Neural cell (in vitro differentiated cells): ENCODE measurements around the gene PTPRA. TPM values are rescaled to one million over a fixed set of nuclear protein-coding genes. Genes with fewer than 3 reads are reported as not detected.

Experiments used
- H2AFZ ChIP-seq: fragments of 200-600, 300-800 bp; sonication (generic), shearing (Covaris generic); 2 replicates; pipeline ENCODE4 v1.6.0; 2014; ENCODE audit warnings: low read depth, mild to moderate bottlenecking, antibody characterized with exemption, low read length, moderate library complexity
- H3F3A ChIP-seq: fragments of 200-600 bp; shearing (Covaris generic); 2 replicates; pipeline ENCODE4 v1.6.1; 2016; ENCODE audit warnings: mild to moderate bottlenecking, moderate library complexity, mixed read lengths, antibody characterized with exemption, low read length; ENCODE audit not compliant: insufficient read depth, poor library complexity, severe bottlenecking
- H3K27ac ChIP-seq: fragments of 200-600, 300-800 bp; sonication (generic), shearing (Covaris generic); 2 replicates; pipeline ENCODE4 v1.5.1; 2014; ENCODE audit warnings: mild to moderate bottlenecking, low read length, moderate library complexity
- H3K27me3 ChIP-seq: fragments of 300-800, 200-600 bp; sonication (generic), shearing (Covaris generic); 2 replicates; pipeline ENCODE4 v1.6.0; 2014; ENCODE audit warnings: mild to moderate bottlenecking, low read depth, low read length, moderate library complexity; ENCODE audit not compliant: insufficient read depth
- H3K36me3 ChIP-seq: fragments of 300-800, 200-600 bp; sonication (generic), shearing (Covaris generic); 2 replicates; pipeline ENCODE4 v1.5.1; 2014; ENCODE audit warnings: mild to moderate bottlenecking, antibody characterized with exemption, low read length, moderate library complexity; ENCODE audit not compliant: insufficient read depth
- H3K4me2 ChIP-seq: fragments of 300-800, 200-600 bp; sonication (generic), shearing (Covaris generic); 2 replicates; pipeline ENCODE4 v1.6.0; 2014; ENCODE audit warnings: mild to moderate bottlenecking, low read length
- H3K4me3 ChIP-seq: fragments of 300-800, 200-600 bp; sonication (generic), shearing (Covaris generic); 2 replicates; pipeline ENCODE4 v1.5.1; 2014; ENCODE audit warnings: mild to moderate bottlenecking, low read length, moderate library complexity
- H3K79me2 ChIP-seq: fragments of 200-600 bp; shearing (Covaris generic); replicated peaks from 2 replicates; pipeline ENCODE4 v1.6.0; 2014; ENCODE audit warnings: mild to moderate bottlenecking, low read length, moderate library complexity; ENCODE audit not compliant: insufficient read depth
- H3K9ac ChIP-seq: fragments of 300-800, 200-600 bp; sonication (generic), shearing (Covaris generic); 2 replicates; pipeline ENCODE4 v1.6.1; 2016; ENCODE audit warnings: mild to moderate bottlenecking, low read length, mixed read lengths
- H3K9me2 ChIP-seq: fragments of 200-600 bp; shearing (Covaris generic); 2 replicates; pipeline ENCODE4 v1.6.1; 2016; ENCODE audit warnings: mild to moderate bottlenecking, low read length, mixed read lengths; ENCODE audit not compliant: insufficient read depth
- H3K9me3 ChIP-seq: fragments of 200-600, 300-800 bp; sonication (generic), shearing (Covaris generic); 2 replicates; pipeline ENCODE4 v1.6.1; 2016; ENCODE audit warnings: mild to moderate bottlenecking, mixed run types, low read length, moderate library complexity, mixed read lengths
- H4K20me1 ChIP-seq: fragments of 200-600 bp; shearing (Covaris generic); 2 replicates; pipeline ENCODE4 v1.6.1; 2016; ENCODE audit warnings: mild to moderate bottlenecking, mixed run types; ENCODE audit not compliant: insufficient read depth
- EP300 ChIP-seq: fragments of 450-650 bp; conservative IDR thresholded peaks from 2 replicates; pipeline ENCODE4 v1.6.1; 2014; ENCODE audit warnings: antibody characterized with exemption, mild to moderate bottlenecking, moderate library complexity; ENCODE audit not compliant: poor library complexity, severe bottlenecking
- EZH2 ChIP-seq: fragments of 200-600, 300-800 bp; shearing (Covaris generic), sonication (generic); IDR thresholded peaks from 2 replicates; pipeline ENCODE4 v1.6.1; 2014; ENCODE audit warnings: antibody characterized with exemption, low read length, borderline replicate concordance, mild to moderate bottlenecking; ENCODE audit not compliant: insufficient read depth, poor library complexity, severe bottlenecking
- MXI1 ChIP-seq: fragments of 450-650 bp; conservative IDR thresholded peaks from 2 replicates; pipeline ENCODE4 v1.6.1; 2014; ENCODE audit warnings: antibody characterized with exemption, mild to moderate bottlenecking; ENCODE audit not compliant: poor library complexity, severe bottlenecking
- POLR2AphosphoS5 ChIP-seq: IDR thresholded peaks from 2 replicates; pipeline ENCODE4 v1.6.1; 2012
- RAD21 ChIP-seq: fragments of 450-650 bp; conservative IDR thresholded peaks from 2 replicates; pipeline ENCODE4 v1.6.1; 2014; ENCODE audit warnings: antibody characterized with exemption, mild to moderate bottlenecking, moderate library complexity
- SMC3 ChIP-seq: fragments of 450-650 bp; conservative IDR thresholded peaks from 2 replicates; pipeline ENCODE4 v1.6.1; 2014; ENCODE audit warnings: antibody characterized with exemption, mild to moderate bottlenecking, moderate library complexity; ENCODE audit not compliant: poor library complexity
- TAF1 ChIP-seq: IDR thresholded peaks from 2 replicates; pipeline ENCODE4 v1.6.1; 2012; ENCODE audit warnings: low read depth
- polyA plus RNA-seq: library from polyadenylated mRNA; depleted of rRNA; stranded (reverse); fragments of >200 nt; gene quantifications from 2 replicates; pipeline ENCODE4 v1.2.3, GENCODE V29; 2014
- TF ChIP-seq, protein P1 (sequence below): IDR thresholded peaks from 2 replicates; pipeline ENCODE4 v1.6.1; 2012; ENCODE audit warnings: borderline replicate concordance
- TF ChIP-seq, protein P2 (sequence below): fragments of 450-650 bp; IDR thresholded peaks from 2 replicates; pipeline ENCODE4 v1.5.1; 2014; ENCODE audit warnings: antibody characterized with exemption, mild to moderate bottlenecking, moderate library complexity; ENCODE audit not compliant: poor library complexity, severe bottlenecking

Gene PTPRA
- polyA plus RNA-seq, 1 donor from 2014 or later, result 68.2 TPM

DNA sequence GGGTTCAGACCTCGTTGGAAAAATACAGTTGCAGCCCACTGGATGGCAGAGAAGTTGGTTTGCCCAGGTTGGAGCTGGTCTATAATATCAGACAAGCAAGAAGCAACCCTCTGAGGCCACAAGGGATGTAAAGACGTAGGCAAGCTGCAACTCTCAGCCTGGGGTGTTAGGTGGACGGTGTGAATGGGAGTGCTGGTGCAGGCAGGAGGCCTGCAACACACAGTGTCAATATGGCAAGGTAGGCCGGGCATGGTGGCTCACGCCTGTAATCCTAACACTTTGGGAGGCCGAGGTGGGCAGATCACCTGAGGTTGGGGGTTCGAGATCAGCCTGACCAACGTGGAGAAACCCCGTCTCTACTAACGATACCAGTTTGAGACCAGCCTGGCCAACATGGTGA is 22.2 kb upstream of the PTPRA start:
- Histone ChIP-seq H3K27me3 (no peaks in the 10 kb centered on the region), H3K27ac (no peak overlapping the region), H3K36me3 (no peaks in the 10 kb centered on the region), H3F3A (no peaks in the 10 kb centered on the region), H3K4me2 (no peak overlapping the region), H4K20me1 (no peaks in the 10 kb centered on the region), H3K79me2 (no peaks in the 10 kb centered on the region), H2AFZ (no peak overlapping the region), H3K9ac (no peak overlapping the region), H3K4me3 (no peak overlapping the region), H3K9me2 (no peaks in the 10 kb centered on the region), H3K9me3 (no peaks in the 10 kb centered on the region)
- TF ChIP-seq SMC3, result no peak
- no peak for TF ChIP-seq RAD21
- TF ChIP-seq, protein P1, sequence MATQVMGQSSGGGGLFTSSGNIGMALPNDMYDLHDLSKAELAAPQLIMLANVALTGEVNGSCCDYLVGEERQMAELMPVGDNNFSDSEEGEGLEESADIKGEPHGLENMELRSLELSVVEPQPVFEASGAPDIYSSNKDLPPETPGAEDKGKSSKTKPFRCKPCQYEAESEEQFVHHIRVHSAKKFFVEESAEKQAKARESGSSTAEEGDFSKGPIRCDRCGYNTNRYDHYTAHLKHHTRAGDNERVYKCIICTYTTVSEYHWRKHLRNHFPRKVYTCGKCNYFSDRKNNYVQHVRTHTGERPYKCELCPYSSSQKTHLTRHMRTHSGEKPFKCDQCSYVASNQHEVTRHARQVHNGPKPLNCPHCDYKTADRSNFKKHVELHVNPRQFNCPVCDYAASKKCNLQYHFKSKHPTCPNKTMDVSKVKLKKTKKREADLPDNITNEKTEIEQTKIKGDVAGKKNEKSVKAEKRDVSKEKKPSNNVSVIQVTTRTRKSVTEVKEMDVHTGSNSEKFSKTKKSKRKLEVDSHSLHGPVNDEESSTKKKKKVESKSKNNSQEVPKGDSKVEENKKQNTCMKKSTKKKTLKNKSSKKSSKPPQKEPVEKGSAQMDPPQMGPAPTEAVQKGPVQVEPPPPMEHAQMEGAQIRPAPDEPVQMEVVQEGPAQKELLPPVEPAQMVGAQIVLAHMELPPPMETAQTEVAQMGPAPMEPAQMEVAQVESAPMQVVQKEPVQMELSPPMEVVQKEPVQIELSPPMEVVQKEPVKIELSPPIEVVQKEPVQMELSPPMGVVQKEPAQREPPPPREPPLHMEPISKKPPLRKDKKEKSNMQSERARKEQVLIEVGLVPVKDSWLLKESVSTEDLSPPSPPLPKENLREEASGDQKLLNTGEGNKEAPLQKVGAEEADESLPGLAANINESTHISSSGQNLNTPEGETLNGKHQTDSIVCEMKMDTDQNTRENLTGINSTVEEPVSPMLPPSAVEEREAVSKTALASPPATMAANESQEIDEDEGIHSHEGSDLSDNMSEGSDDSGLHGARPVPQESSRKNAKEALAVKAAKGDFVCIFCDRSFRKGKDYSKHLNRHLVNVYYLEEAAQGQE, result no peak
- no peak for TF ChIP-seq EP300
- no peak for TF ChIP-seq MXI1
- no peak for TF ChIP-seq POLR2AphosphoS5

DNA sequence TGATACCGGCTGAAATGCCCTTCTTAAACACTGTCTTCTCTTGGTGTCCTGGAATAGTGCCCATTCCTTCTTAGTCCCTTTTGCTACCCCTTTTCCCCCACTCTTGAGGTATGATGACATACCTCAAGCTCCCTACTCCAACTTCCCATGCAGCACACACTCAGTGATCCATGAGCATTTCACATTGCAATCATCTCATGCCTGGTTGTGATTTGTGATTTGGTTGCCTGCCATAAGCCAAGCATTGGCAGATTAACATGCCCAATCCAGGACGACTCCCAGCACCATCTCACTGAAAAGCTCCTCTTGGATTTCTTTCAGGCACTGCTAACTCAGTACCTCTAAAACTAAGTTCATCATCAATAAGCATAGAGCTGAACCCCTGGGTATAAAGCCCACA is 14.7 kb upstream of the PTPRA start:
- no peaks in the 10 kb centered on the region for H3K36me3 ChIP-seq
- no peak for TF ChIP-seq MXI1
- H3K9me2 ChIP-seq, result no peaks in the 10 kb centered on the region
- no peak overlapping the region for H3K27ac ChIP-seq
- no peaks in the 10 kb centered on the region for H3F3A ChIP-seq
- H3K4me2 ChIP-seq, result no peak overlapping the region
- no peak overlapping the region for H3K4me3 ChIP-seq
- H3K79me2 ChIP-seq, result no peaks in the 10 kb centered on the region
- no peaks in the 10 kb centered on the region for H3K27me3 ChIP-seq
- H4K20me1 ChIP-seq, result no peaks in the 10 kb centered on the region
- no peak overlapping the region for H3K9ac ChIP-seq
- H2AFZ ChIP-seq, result no peak overlapping the region
- H3K9me3 ChIP-seq, result no peaks in the 10 kb centered on the region

DNA sequence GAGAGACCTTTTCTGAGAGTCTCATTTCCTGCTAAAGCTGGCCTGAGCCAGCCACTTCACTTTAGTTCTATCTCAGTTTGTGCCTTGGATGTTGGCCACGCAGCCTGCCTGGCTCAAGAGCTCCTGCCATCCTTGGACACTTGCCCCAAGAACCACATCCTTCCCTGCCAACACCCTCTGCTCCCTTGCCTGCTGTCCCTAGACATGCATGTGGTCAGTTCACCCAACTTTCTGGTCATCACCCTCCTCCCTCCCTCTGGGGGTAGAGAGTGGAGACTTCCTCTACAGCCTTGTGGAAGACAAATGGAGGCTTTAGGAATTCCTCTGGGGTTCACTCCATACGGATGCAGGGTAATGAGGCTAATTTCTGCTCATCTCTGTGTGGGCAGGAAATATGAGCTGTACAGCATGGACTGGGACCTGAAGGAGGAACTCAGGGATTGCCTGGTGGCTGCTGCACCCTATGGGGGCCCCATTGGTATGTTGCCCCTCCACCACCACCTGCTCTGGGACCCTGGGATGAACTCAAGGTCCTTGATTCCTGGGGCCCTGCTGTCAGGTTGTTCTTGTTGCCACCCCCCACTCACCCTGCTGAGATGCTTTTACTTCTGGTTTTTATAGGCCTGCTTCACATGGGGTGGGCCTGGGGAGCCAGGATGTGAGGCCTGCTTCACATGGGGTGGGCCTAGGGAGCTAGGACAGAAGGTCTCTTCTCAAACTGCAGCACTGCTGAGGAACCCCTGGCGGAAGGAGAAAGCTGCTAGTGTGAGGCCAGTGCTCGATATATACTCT is 13.8 kb upstream of the PTPRA start:
- Histone ChIP-seq H3K27me3 (no peaks in the 10 kb centered on the region), H4K20me1 (no peaks in the 10 kb centered on the region), H3K36me3 (no peaks in the 10 kb centered on the region), H3K4me3 (no peak overlapping the region), H3K9me2 (no peaks in the 10 kb centered on the region), H3K79me2 (no peaks in the 10 kb centered on the region), H3F3A (no peaks in the 10 kb centered on the region), H3K27ac (no peak overlapping the region), H3K4me2 (no peak overlapping the region), H3K9me3 (no peaks in the 10 kb centered on the region), H3K9ac (no peak overlapping the region), H2AFZ (no peak overlapping the region)
- TF ChIP-seq MXI1, result no peak
- TF ChIP-seq, protein P1, result no peak
- no peak for TF ChIP-seq RAD21
- no peak for TF ChIP-seq EZH2
- TF ChIP-seq POLR2AphosphoS5, result no peak
- no peak for TF ChIP-seq SMC3
- TF ChIP-seq TAF1, result no peak
- TF ChIP-seq, protein P2, sequence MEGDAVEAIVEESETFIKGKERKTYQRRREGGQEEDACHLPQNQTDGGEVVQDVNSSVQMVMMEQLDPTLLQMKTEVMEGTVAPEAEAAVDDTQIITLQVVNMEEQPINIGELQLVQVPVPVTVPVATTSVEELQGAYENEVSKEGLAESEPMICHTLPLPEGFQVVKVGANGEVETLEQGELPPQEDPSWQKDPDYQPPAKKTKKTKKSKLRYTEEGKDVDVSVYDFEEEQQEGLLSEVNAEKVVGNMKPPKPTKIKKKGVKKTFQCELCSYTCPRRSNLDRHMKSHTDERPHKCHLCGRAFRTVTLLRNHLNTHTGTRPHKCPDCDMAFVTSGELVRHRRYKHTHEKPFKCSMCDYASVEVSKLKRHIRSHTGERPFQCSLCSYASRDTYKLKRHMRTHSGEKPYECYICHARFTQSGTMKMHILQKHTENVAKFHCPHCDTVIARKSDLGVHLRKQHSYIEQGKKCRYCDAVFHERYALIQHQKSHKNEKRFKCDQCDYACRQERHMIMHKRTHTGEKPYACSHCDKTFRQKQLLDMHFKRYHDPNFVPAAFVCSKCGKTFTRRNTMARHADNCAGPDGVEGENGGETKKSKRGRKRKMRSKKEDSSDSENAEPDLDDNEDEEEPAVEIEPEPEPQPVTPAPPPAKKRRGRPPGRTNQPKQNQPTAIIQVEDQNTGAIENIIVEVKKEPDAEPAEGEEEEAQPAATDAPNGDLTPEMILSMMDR, result no peak
